ENCODE data around the gene ZNF274.

GRCh38 chr19:58228585-58229254 lies 45.9 kb downstream of the ZNF274 start, which contains the start of gene ZNF544:
- TF ChIP-seq, protein P1, sequence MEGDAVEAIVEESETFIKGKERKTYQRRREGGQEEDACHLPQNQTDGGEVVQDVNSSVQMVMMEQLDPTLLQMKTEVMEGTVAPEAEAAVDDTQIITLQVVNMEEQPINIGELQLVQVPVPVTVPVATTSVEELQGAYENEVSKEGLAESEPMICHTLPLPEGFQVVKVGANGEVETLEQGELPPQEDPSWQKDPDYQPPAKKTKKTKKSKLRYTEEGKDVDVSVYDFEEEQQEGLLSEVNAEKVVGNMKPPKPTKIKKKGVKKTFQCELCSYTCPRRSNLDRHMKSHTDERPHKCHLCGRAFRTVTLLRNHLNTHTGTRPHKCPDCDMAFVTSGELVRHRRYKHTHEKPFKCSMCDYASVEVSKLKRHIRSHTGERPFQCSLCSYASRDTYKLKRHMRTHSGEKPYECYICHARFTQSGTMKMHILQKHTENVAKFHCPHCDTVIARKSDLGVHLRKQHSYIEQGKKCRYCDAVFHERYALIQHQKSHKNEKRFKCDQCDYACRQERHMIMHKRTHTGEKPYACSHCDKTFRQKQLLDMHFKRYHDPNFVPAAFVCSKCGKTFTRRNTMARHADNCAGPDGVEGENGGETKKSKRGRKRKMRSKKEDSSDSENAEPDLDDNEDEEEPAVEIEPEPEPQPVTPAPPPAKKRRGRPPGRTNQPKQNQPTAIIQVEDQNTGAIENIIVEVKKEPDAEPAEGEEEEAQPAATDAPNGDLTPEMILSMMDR (IDR thresholded peaks at IDR 0.05; ENCODE audit: low read depth, low read length): no peak
- TF ChIP-seq MAX (IDR thresholded peaks at IDR 0.05; ENCODE audit: low read depth, low read length) (no peak), POLR2A (IDR thresholded peaks at IDR 0.05; ENCODE audit: extremely low read depth, insufficient read length) (peak; percentile 56), MYC (IDR thresholded peaks at IDR 0.05; ENCODE audit: low read depth, low read length) (no peak)
